WTC11 (cell line): ENCODE results near the gene CADM3. TPM values are rescaled to one million over a fixed set of nuclear protein-coding genes. Genes with fewer than 3 reads are reported as not detected.

Source experiments
- ATAC-seq: fragments of 200-7000 bp; cut with Tn5 transposase; 2 replicates; pipeline ENCODE4 v1.10.0; 2021; ENCODE audit warnings: mild to moderate bottlenecking, moderate library complexity
- CTCF ChIA-PET: fragments of 300-600 bp; sonication (Branson Sonifier 250); formaldehyde crosslinking; loops from one replicate; lab custom pipeline; 2021; ENCODE audit warnings: antibody characterized with exemption; lab: Charles Lee
- POLR2A ChIA-PET: fragments of 350-600 bp; sonication (Branson Sonifier 250); formaldehyde crosslinking; loops from one replicate; lab custom pipeline; 2021; ENCODE audit warnings: antibody characterized with exemption; lab: Charles Lee
- DNase-seq: peaks from one replicate; pipeline ENCODE4 v3.0.0; 2021; ENCODE audit warnings: low spot score
- H3K27ac Mint-ChIP-seq: 2 replicates; pipeline ENCODE4 v1.8.0; 2021; ENCODE audit warnings: mixed read lengths
- H3K27me3 Mint-ChIP-seq: 2 replicates; pipeline ENCODE4 v1.8.0; 2021; ENCODE audit warnings: low read depth, mild to moderate bottlenecking, moderate library complexity, mixed read lengths
- H3K36me3 Mint-ChIP-seq: 2 replicates; pipeline ENCODE4 v1.8.0; 2021; ENCODE audit warnings: mixed read lengths
- H3K4me1 Mint-ChIP-seq: 2 replicates; pipeline ENCODE4 v1.8.0; 2022; ENCODE audit warnings: mixed read lengths
- H3K4me3 Mint-ChIP-seq: 2 replicates; pipeline ENCODE4 v1.8.0; 2021; ENCODE audit warnings: mild to moderate bottlenecking, moderate library complexity, mixed read lengths
- H3K9me3 Mint-ChIP-seq: 2 replicates; pipeline ENCODE4 v1.8.0; 2021; ENCODE audit warnings: mixed read lengths
- AFF4 ChIP-seq: sonication (generic); formaldehyde crosslinking; IDR thresholded peaks from 2 replicates; pipeline ENCODE4 v1.8.1; 2023; ENCODE audit warnings: mild to moderate bottlenecking, missing genetic modification reagents, borderline replicate concordance
- CDX4 ChIP-seq: fragments of 250-450 bp; sonication (Bioruptor Pico); IDR thresholded peaks from 2 replicates; pipeline ENCODE4 v1.9.0; 2021; ENCODE audit warnings: moderate library complexity, mild to moderate bottlenecking, inconsistent platforms, borderline replicate concordance
- CREM ChIP-seq: sonication (generic); formaldehyde crosslinking; IDR thresholded peaks from 2 replicates; pipeline ENCODE4 v1.8.1; 2022; ENCODE audit warnings: mild to moderate bottlenecking, missing genetic modification reagents, moderate library complexity
- CTCF ChIP-seq: fragments of 200-600 bp; IDR thresholded peaks from 2 replicates; pipeline ENCODE4 v1.8.0; 2022; ENCODE audit warnings: antibody characterized with exemption
- ELF4 ChIP-seq: sonication (generic); formaldehyde crosslinking; IDR thresholded peaks from 2 replicates; pipeline ENCODE4 v1.8.1; 2022; ENCODE audit warnings: low read depth, mild to moderate bottlenecking, moderate library complexity, missing genetic modification reagents
- ERG ChIP-seq: fragments of 250-450 bp; sonication (Bioruptor Pico); IDR thresholded peaks from 2 replicates; pipeline ENCODE4 v1.8.0; 2021; ENCODE audit warnings: mild to moderate bottlenecking
- FOXJ3 ChIP-seq: sonication (generic); formaldehyde crosslinking; IDR thresholded peaks from 2 replicates; pipeline ENCODE4 v1.9.0; 2021; ENCODE audit warnings: missing genetic modification reagents, mild to moderate bottlenecking, borderline replicate concordance
- FOXP4 ChIP-seq: sonication (generic); formaldehyde crosslinking; IDR thresholded peaks from 2 replicates; pipeline ENCODE4 v1.8.0; 2022; ENCODE audit warnings: mild to moderate bottlenecking, missing genetic modification reagents
- HMGXB4 ChIP-seq: sonication (generic); formaldehyde crosslinking; IDR thresholded peaks from 2 replicates; pipeline ENCODE4 v1.8.1; 2023; ENCODE audit warnings: mild to moderate bottlenecking, moderate library complexity, missing genetic modification reagents
- IRF2 ChIP-seq: sonication (generic); formaldehyde crosslinking; IDR thresholded peaks from 2 replicates; pipeline ENCODE4 v1.8.0; 2022; ENCODE audit warnings: low read depth, missing genetic modification reagents, borderline replicate concordance
- MXD4 ChIP-seq: fragments of 250-450 bp; sonication (Bioruptor Pico); IDR thresholded peaks from 2 replicates; pipeline ENCODE4 v1.8.0; 2021; ENCODE audit warnings: mild to moderate bottlenecking, moderate library complexity, borderline replicate concordance
- NFATC4 ChIP-seq: fragments of 250-450 bp; sonication (Bioruptor Pico); IDR thresholded peaks from 2 replicates; pipeline ENCODE4 v1.9.0; 2021; ENCODE audit warnings: mild to moderate bottlenecking
- NR2C2 ChIP-seq: sonication (generic); formaldehyde crosslinking; IDR thresholded peaks from 2 replicates; pipeline ENCODE4 v1.8.0; 2022; ENCODE audit warnings: mild to moderate bottlenecking, missing genetic modification reagents
- TEAD1 ChIP-seq: sonication (generic); formaldehyde crosslinking; IDR thresholded peaks from 2 replicates; pipeline ENCODE4 v1.8.0; 2022; ENCODE audit warnings: mild to moderate bottlenecking, missing genetic modification reagents
- TEAD4 ChIP-seq: sonication (generic); formaldehyde crosslinking; IDR thresholded peaks from 2 replicates; pipeline ENCODE4 v1.8.0; 2022; ENCODE audit warnings: mild to moderate bottlenecking, missing genetic modification reagents
- USF2 ChIP-seq: sonication (generic); formaldehyde crosslinking; IDR thresholded peaks from 2 replicates; pipeline ENCODE4 v1.8.1; 2023; ENCODE audit warnings: mild to moderate bottlenecking, missing genetic modification reagents, moderate library complexity
- ZNF219 ChIP-seq: sonication (generic); formaldehyde crosslinking; IDR thresholded peaks from 2 replicates; pipeline ENCODE4 v1.8.0; 2023; ENCODE audit warnings: missing genetic modification reagents, mild to moderate bottlenecking, borderline replicate concordance
- total RNA-seq: library from RNA; stranded (reverse); gene quantifications from 3 replicates; pipeline ENCODE4 v1.2.3, GENCODE V29; 2021

CADM3 gene
- total RNA-seq, 1 experiment from 2014 or later, result 5.1 TPM

GRCh38 chr1:159239551-159240220, 68.3 kb downstream of the CADM3 start:
- H3K27ac Mint-ChIP-seq, result no peak overlapping the region
- DNase-seq (no peak), ATAC-seq (no peak)
- no peak for TF ChIP-seq NFATC4 (CRISPR knock-in tag)
- no peak for TF ChIP-seq USF2 (CRISPR knock-in tag)
- TF ChIP-seq NR2C2 (CRISPR knock-in tag), result no peak
- H3K4me1 Mint-ChIP-seq, result no peaks in the 10 kb centered on the region
- no peaks in the 10 kb centered on the region; the same call in 1 of the 2 replicates for H3K36me3 Mint-ChIP-seq
- H3K9me3 Mint-ChIP-seq, result peaks cover 18% of the 10 kb centered on the region
- H3K4me3 Mint-ChIP-seq, result no peak overlapping the region
- no peaks in the 10 kb centered on the region for H3K27me3 Mint-ChIP-seq
- CTCF ChIA-PET, result interaction anchor here (1.5 kb wide), 1 partner anchor 28 kb away, joined by 4 read pairs; no protein-coding TSS in a partner anchor
- POLR2A ChIA-PET, result no interaction called here

GRCh38 chr1:159247266-159247665, 75.9 kb downstream of the CADM3 start:
- TF ChIP-seq FOXJ3 (CRISPR knock-in tag) (no peak), HMGXB4 (no peak), MXD4 (no peak), CTCF (no peak), AFF4 (CRISPR knock-in tag) (no peak), ELF4 (CRISPR knock-in tag) (no peak), IRF2 (CRISPR knock-in tag) (no peak), TEAD4 (no peak), ERG (no peak), CDX4 (no peak), TEAD1 (CRISPR knock-in tag) (no peak), ZNF219 (no peak), CREM (CRISPR knock-in tag) (no peak), FOXP4 (CRISPR knock-in tag) (no peak)
- Mint-ChIP-seq H3K9me3 (peaks cover 37% of the 10 kb centered on the region), H3K4me1 (0 out of 2 replicates have a peak, but pooled peaks cover 2% of the 10 kb centered on the region), H3K27ac (no peak overlapping the region), H3K36me3 (no peaks in the 10 kb centered on the region; the same call in 1 of the 2 replicates), H3K4me3 (no peak overlapping the region), H3K27me3 (no peaks in the 10 kb centered on the region)
- no peak for ATAC-seq
- DNase-seq, result no peak
- CTCF ChIA-PET, result interaction anchor here (1.8 kb wide), 1 partner anchor 33 kb away, joined by 5 read pairs; no protein-coding TSS in a partner anchor
- POLR2A ChIA-PET, result no interaction called here
